Thyroid gland (tissue), 4 donors: ENCODE measurements around the gene GALNT17.
"Not testable (repeated sequence)": the region's sequence is repeated elsewhere in the genome, so short reads cannot be mapped to it uniquely, and the experiment has no call there.

ENCODE experiments used
- POLR2A ChIP-seq, 2 donors: fragments of 450-650 bp; IDR thresholded peaks; one replicate each; pipeline ENCODE4 v1.6.1; 2017; ENCODE audit warnings: antibody characterized with exemption in 2 of 2, mild to moderate bottlenecking in 2 of 2, moderate library complexity in 1 of 2
- TF ChIP-seq, protein P1 (sequence below), 6 experiments: fragments of 200-600 bp in 3 of 6; fragments of 450-650 bp in 3 of 6; sonication (generic) in 3 of 6; IDR thresholded peaks; one replicate each; pipeline ENCODE4 v1.5.1; 2016 to 2019; ENCODE audit warnings: antibody characterized with exemption in 6 of 6, mild to moderate bottlenecking in 2 of 6, inconsistent platforms in 1 of 6, moderate library complexity in 1 of 6

DNA sequence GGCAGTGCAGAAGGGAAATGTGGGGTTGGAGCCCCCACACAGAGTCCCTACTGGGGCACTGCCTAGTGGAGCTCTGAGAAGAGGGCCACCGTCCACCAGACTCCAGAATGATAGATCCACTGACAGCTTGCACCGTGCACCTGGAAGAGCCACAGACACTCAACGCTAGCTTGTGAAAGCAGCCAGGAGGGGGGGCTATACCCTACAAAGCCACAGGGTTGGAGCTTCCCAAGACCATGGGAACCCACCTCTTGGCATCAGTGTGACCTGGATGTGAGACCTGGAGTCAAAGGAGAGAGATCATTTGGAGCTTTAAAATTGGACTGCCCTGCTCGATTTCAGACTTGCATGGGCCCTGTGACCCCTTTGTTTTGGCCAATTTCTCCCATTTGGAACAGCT is 80.5 kb downstream of the GALNT17 start:
- TF ChIP-seq, protein P1, sequence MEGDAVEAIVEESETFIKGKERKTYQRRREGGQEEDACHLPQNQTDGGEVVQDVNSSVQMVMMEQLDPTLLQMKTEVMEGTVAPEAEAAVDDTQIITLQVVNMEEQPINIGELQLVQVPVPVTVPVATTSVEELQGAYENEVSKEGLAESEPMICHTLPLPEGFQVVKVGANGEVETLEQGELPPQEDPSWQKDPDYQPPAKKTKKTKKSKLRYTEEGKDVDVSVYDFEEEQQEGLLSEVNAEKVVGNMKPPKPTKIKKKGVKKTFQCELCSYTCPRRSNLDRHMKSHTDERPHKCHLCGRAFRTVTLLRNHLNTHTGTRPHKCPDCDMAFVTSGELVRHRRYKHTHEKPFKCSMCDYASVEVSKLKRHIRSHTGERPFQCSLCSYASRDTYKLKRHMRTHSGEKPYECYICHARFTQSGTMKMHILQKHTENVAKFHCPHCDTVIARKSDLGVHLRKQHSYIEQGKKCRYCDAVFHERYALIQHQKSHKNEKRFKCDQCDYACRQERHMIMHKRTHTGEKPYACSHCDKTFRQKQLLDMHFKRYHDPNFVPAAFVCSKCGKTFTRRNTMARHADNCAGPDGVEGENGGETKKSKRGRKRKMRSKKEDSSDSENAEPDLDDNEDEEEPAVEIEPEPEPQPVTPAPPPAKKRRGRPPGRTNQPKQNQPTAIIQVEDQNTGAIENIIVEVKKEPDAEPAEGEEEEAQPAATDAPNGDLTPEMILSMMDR (IDR thresholded peaks at IDR 0.05), result not testable (repeated sequence)
- not testable (repeated sequence) for TF ChIP-seq POLR2A (IDR thresholded peaks at IDR 0.05)
